GM10266 (cell line): ENCODE results near the gene MIPEP.
A peak's percentile ranks its signal among the peaks of the same experiment; 100 is the strongest.

Experiments
- DNase-seq: peaks from one replicate; pipeline ENCODE4 v3.0.0; 2012; ENCODE audit errors: extremely low spot score
- CTCF ChIP-seq: IDR thresholded peaks from 2 replicates; pipeline ENCODE4 v1.5.1; 2012; ENCODE audit warnings: mild to moderate bottlenecking, low read depth; ENCODE audit not compliant: control insufficient read depth, insufficient read depth; ENCODE audit errors: missing control alignments

MIPEP gene

GRCh38 chr13:23771956-23772355 lies 117.2 kb downstream of the MIPEP start:
- DNase-seq: no peak
- no peak for TF ChIP-seq CTCF

GRCh38 chr13:23771552-23771951 lies 117.6 kb downstream of the MIPEP start:
- TF ChIP-seq CTCF: no peak
- DNase-seq: peak; percentile 27

- TF ChIP-seq CTCF: no peak
- DNase-seq: no peak
Observed at GRCh38 chr13:23770973-23771372, 118.2 kb downstream of the MIPEP start.

- TF ChIP-seq CTCF: no peak
- DNase-seq: no peak
Observed at GRCh38 chr13:23770428-23770827, 118.8 kb downstream of the MIPEP start.

- TF ChIP-seq CTCF: no peak
- no peak for DNase-seq
Observed at GRCh38 chr13:23769401-23769800, 119.8 kb downstream of the MIPEP start.

- no peak for DNase-seq
- no peak for TF ChIP-seq CTCF
Observed at GRCh38 chr13:23767838-23768237, 121.4 kb downstream of the MIPEP start.

GRCh38 chr13:23766939-23767338 lies 122.3 kb downstream of the MIPEP start:
- no peak for TF ChIP-seq CTCF
- DNase-seq: no peak
